ENCODE results near the gene C16orf90. TPM values are rescaled to one million over a fixed set of nuclear protein-coding genes. Genes with fewer than 3 reads are reported as not detected.

The C16orf90 gene
- total and polyA plus RNA-seq, 4 donors = not detected

GRCh38 chr16:3458278-3458851, 36.9 kb downstream of the C16orf90 start:
- Histone ChIP-seq H3K4me1 (ENCODE audit: control insufficient read depth in 4 of 4, insufficient read depth in 4 of 4, low read length in 3 of 4) (peaks cover 9 to 44% (median 35%) of the 10 kb centered on the region in 4 donors), H3K27ac (ENCODE audit: low read depth in 1 of 2, low read length in 2 of 2) (peak overlapping the region; percentile 91 to 95), H3K4me3 (ENCODE audit: low read depth in 1 of 3, low read length in 3 of 3) (peak overlapping the region; percentile 85 to 99 (median 89)), H3K9me3 (ENCODE audit: control insufficient read depth in 4 of 4, low read length in 3 of 4) (no peaks in the 10 kb centered on the region), H3K27me3 (ENCODE audit: control insufficient read depth in 4 of 4, insufficient read depth in 4 of 4, low read length in 3 of 4) (no peaks in the 10 kb centered on the region), H3K9ac (ENCODE audit: low read depth in 1 of 2, low read length in 2 of 2) (peak overlapping the region; percentile 87 to 97), H3K36me3 (ENCODE audit: control insufficient read depth in 4 of 4, insufficient read depth in 3 of 4, low read depth in 1 of 4, low read length in 3 of 4) (no peaks in the 10 kb centered on the region)
- under 1% methylated on average over 47 of the region's 47 CpGs for WGBS
- TF ChIP-seq TAF1 (conservative IDR thresholded peaks at IDR 0.05) (no peak), RAD21 (IDR thresholded peaks at IDR 0.05) (no peak), NR2F2 (IDR thresholded peaks at IDR 0.05) (no peak)
- DNase-seq (ENCODE audit: low spot score) = no peak

- peak; percentile 91 for DNase-seq (ENCODE audit: low spot score)
- Histone ChIP-seq H3K4me1 (ENCODE audit: control insufficient read depth in 4 of 4, insufficient read depth in 4 of 4, low read length in 3 of 4) (peaks cover 9 to 44% (median 35%) of the 10 kb centered on the region in 4 donors), H3K36me3 (ENCODE audit: control insufficient read depth in 4 of 4, insufficient read depth in 3 of 4, low read depth in 1 of 4, low read length in 3 of 4) (no peaks in the 10 kb centered on the region), H3K27ac (ENCODE audit: low read depth in 1 of 2, low read length in 2 of 2) (peak overlapping the region; percentile 91 to 95), H3K9ac (ENCODE audit: low read depth in 1 of 2, low read length in 2 of 2) (peak overlapping the region; percentile 69 to 88), H3K4me3 (ENCODE audit: low read depth in 1 of 3, low read length in 3 of 3) (peak overlapping the region; percentile 62 to 99 (median 89)), H3K27me3 (ENCODE audit: control insufficient read depth in 4 of 4, insufficient read depth in 4 of 4, low read length in 3 of 4) (no peaks in the 10 kb centered on the region), H3K9me3 (ENCODE audit: control insufficient read depth in 4 of 4, low read length in 3 of 4) (no peaks in the 10 kb centered on the region)
- no peak for TF ChIP-seq SP1 (IDR thresholded peaks at IDR 0.05)
- no peak for TF ChIP-seq TAF1 (conservative IDR thresholded peaks at IDR 0.05)
- no peak for TF ChIP-seq NR2F2 (IDR thresholded peaks at IDR 0.05)
- TF ChIP-seq HNF4A (conservative IDR thresholded peaks at IDR 0.05) = peak in 1 of 2 donors; percentile 33
- TF ChIP-seq HNF4G (IDR thresholded peaks at IDR 0.05) = no peak
- TF ChIP-seq FOXA1 (IDR thresholded peaks at IDR 0.05) = no peak
- no peak for TF ChIP-seq JUND (IDR thresholded peaks at IDR 0.05)
- TF ChIP-seq CTCF (IDR thresholded peaks at IDR 0.05; ENCODE audit: low read depth, low read length, missing input control) = peak; percentile 22
- peak in 1 of 2 donors; percentile 47 for TF ChIP-seq RXRA (IDR thresholded peaks at IDR 0.05)
- TF ChIP-seq MAX (IDR thresholded peaks at IDR 0.05) = no peak
- peak in 1 of 2 donors; percentile 61 for TF ChIP-seq GABPA (IDR thresholded peaks at IDR 0.05 in 1 of 2, conservative IDR thresholded peaks at IDR 0.05 in 1 of 2)
- no peak for TF ChIP-seq FOXA2 (IDR thresholded peaks at IDR 0.05)
- peak; percentile 97 for TF ChIP-seq ZBTB33 (IDR thresholded peaks at IDR 0.05)
- TF ChIP-seq EGR1 (IDR thresholded peaks at IDR 0.05; ENCODE audit: low read depth in 2 of 2) = no peak
- no peak for TF ChIP-seq ATF3 (IDR thresholded peaks at IDR 0.05)
- no peak for TF ChIP-seq REST (IDR thresholded peaks at IDR 0.05)
- peak; percentile 93 for TF ChIP-seq YY1 (IDR thresholded peaks at IDR 0.05)
- peak; percentile 3 to 51 for TF ChIP-seq RAD21 (IDR thresholded peaks at IDR 0.05)
- WGBS = under 1% methylated on average over 83 of the region's 83 CpGs
Observed at GRCh38 chr16:3457434-3458252, 37.6 kb downstream of the C16orf90 start.

Data from liver (tissue), 9 donors.